Activated gamma-delta T cell (primary cell): ENCODE results near the gene RBL1.
"Not testable (repeated sequence)": the region's sequence is repeated elsewhere in the genome, so short reads cannot be mapped to it uniquely, and the experiment has no call there.

Source experiments
- DNase-seq: peaks from one replicate; lab custom pipeline; 2025; lab: John Stamatoyannopoulos, UW

The RBL1 gene

DNA sequence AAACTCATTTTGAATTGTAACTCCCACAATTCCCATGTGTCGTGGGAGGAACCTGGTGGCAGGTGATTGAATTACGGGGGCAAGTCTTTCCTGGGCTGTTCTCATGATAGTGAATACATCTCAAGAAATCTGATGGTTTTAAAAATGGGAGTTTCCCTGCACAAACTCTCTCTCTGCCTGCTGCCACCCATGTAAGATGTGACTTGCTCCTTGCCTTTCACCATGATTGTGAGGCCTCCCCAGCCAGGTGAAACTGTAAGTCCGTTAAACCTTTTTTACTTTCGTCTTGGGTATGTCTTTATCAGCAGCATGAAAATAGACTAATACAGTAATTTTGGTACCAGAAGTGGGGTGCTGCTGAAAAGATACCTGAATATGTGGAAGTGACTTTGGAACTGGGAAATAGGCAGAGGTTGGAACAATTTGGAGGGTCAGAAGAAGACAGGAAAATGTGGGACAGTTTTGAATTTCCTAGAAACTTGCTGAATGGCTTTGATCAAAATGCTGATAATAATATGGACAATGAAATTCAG, 102.9 kb downstream of the RBL1 start:
- DNase-seq: no peak

DNA sequence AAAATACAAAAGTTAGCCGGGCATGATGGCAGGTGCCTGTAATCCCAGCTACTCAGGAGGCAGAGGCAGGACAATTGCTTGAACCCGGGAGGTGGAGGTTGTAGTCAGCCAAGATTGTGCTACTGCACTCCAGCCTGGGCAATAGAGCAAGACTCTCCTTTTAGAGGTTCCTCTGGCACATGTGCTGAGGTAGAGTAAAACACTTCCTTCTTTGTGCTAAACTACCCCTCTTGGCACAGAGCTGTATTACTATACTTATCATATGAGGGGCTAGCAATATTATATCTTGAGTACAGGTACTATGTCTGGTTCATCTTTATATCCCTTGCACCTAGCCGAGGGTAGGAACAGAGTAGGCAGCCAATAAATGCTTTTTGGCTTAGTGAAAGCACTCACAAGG, 104.1 kb downstream of the RBL1 start:
- DNase-seq: no peak

DNA sequence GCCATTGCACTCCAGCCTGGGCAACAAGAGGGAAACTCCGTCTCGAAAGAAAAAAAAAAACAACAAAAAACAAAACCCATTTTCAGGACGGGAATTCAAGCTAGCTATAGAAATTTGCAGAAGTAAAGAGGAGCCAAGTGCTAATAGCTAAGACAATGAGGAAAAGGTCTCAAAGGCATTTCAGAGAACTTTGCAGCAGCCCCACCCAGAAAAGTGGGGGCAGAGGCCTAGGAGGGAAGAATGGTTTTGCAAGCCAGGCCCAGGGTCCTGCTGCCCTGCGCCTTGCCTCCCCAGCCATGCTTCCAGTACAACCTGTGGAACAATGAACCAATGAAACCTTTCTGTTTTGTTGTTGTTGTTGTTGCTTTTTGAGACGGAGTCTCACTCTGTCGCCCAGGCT, 106.0 kb downstream of the RBL1 start:
- DNase-seq: no peak

DNA sequence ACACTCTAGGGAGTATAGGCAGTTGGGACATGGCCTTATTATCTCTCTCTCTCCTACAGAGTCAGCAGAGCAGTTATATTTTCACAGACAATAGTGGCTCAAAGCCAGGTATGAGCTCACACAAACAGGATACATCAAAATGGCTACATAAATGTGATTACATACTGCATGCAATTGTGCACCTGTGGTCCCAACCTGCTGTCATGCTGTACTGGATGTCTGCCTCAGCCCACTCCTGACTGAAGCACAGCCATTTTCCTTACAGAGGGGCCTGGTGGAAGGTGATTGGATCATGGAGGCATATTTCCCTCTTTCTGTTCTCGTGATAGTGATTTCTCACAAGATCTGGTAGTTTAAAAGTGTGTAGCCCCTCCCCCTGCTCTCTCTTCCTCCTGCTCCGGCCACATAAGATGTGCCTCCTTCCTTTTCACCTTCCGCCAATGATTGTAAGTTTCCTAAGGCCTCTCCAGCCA, 107.3 kb downstream of the RBL1 start:
- DNase-seq: no peak

DNA sequence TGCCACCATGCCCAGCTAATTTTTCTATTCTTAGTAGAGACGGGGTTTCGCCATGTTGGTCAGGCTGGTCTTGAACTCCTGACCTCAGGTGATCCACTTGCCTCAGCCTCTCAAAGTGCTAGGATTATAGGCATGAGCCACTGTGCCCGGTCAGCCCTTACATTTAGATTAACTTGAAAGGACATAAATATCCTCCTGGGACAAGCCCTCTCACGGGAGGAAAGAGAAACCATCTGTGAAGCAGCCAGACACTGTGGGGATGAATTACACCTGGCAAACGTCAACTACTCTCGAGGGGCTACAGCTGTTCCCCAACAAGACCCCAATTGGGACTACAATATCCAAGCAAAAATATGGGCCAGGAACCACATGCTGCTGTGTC, 111.5 kb downstream of the RBL1 start:
- no peak for DNase-seq

DNA sequence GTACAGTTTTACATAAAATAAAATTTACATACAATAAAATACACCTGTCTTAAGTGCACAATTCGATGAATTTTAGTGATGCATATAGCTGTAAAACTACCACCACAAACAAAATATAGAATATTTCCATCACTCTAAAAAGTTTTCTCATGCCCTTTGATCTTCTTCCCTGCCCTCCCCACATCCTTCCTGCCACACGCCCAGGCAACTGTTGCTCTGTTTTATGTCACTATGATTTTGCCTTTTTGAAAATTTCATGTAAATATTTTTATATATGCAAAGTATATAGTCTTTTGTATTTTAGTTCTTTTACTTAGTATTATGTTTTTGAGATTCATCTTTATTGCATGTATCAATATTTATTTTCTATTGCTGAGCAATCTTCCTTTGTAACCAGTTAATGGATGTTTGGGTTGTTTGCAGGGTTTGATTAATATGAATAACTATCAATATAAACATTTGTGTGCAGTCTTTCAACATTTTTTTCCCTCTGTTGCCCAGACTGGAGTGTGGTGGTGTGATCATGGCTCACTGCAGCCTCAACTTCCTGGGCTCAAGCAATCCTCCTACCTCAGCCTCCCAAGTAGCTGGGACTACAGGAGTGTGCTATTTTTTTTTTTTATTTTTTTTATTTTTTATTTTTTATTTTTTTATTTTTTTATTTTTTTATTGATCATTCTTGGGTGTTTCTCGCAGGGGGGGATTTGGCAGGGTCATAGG, 120.5 kb downstream of the RBL1 start:
- no peak for DNase-seq

DNA sequence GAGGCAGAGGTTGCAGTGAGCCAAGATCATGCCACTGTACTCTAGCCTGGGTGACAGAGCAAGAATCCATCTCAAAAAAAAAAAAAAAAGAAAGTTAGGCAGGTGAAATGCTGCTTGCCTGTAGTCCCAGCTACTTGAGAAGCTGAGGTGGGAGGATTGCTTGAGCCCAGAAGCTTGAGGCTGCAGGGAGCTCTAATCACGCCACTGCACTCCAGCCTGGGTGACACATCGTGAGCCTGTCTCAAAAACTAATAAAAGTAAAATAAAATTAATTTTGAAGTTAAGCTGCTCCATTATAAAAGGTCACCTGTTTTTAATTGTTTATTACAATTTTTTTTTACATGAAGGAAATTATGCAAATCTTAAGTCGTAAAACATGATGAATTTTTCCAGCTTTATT, 121.1 kb downstream of the RBL1 start:
- no peak for DNase-seq

DNA sequence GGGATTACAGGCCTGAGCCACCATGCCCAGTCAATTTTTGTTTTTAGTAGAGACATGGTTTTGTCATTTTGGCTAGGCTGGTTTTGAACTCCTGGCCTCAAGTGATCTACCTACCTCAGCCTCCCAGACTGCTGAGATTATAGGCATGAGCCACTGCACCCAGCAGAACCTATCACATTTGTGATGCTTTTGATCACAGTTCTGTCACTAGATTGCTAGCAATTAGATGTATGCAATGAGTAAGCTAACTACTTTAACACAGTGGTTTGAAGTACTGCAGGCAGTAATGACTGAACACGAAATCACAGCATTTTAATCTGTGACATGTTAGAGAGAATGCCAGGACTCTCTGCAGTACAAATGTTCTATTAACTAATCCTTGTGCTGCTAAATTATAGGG, 124.7 kb downstream of the RBL1 start:
- DNase-seq: no peak

DNA sequence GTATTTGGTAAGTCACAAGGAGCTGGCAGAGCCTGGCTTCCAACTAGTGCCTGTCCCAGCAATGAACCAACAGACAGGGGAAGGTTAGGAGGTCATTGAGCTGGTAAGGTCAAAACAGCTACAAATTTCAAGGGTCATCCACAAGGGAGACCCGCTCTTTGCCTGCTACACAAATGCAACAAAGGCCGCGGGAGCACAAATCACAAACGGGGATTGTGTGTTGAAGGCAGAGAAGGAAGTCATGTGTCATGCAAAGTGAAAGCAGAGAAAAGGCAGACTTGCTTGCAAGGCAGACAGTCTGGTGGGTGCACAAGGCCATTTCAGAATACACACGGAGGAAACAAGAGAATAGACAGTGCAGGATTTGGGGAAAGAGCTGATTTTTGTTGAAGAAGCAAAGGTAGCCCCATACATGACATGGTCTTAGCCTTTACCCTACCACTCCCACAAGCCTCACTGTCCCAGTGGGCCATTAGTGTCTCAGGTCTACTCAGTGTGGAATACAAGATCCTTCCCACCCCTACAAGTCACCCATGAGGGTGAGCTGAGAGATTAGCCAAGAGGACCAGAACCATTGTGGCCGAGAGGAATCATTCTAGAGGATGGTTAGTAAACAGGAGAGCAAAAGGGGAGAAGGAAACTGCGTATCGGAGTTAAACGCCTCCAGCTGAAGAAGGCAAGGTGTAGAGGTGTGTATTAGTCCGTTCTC, 126.2 kb downstream of the RBL1 start:
- no peak for DNase-seq

DNA sequence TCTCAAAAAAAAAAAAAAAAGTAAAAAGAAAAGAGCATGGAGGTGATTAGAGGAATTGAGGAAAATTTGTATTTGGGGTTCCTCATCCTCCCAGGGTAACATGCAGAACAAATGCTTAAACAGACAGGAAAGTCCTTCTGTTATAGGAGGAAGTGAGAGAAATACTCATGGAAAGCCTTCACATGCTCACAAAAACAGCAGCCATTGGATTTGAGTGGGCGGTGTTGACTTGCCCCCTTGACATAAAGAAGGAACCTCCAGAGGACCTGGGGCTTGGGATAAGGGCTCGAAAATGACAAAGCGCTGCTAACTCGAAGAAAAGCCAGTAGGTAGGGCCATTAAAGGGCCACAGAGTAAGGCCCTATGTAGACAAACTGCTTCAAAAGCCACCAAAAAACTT, 126.7 kb downstream of the RBL1 start:
- DNase-seq: no peak

DNA sequence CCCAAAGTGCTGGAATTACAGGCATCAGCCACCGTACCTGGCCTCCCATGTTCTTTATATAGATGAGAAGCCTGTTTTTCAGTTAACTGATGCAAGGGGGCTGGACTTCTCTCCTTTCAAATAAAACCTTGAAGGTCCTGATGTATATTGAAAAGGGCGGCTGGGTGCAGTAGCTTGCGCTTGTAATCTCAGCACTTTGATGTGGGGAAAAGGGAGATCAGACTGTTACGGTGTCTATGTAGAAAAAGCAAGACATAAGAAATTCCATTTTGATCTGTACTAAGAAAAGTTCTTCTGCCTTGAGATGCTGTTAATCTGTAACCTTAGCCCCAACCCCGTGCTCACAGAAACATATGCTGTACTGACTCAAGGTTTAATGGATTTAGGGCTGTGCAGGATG, 128.2 kb downstream of the RBL1 start:
- no peak for DNase-seq

DNA sequence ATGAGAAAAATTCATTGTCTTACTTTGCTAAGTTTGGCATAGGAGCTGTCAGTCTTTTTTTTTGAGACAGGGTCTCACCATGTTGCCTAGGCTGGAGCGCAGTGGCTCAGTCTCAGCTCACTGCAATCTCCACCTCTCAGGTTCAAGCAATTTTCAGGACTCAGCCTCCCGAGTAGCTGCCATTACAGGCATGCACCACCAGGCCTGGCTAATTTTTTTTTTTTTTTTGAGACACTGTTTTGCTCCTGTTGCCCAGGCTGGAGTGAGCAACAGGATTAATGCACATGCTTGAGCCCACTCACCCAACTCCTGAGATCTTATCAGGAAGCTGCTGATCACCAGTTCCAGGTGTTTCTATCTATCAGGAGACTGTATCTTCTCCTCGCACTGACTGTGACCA, 128.8 kb downstream of the RBL1 start:
- DNase-seq: not testable (repeated sequence)

DNA sequence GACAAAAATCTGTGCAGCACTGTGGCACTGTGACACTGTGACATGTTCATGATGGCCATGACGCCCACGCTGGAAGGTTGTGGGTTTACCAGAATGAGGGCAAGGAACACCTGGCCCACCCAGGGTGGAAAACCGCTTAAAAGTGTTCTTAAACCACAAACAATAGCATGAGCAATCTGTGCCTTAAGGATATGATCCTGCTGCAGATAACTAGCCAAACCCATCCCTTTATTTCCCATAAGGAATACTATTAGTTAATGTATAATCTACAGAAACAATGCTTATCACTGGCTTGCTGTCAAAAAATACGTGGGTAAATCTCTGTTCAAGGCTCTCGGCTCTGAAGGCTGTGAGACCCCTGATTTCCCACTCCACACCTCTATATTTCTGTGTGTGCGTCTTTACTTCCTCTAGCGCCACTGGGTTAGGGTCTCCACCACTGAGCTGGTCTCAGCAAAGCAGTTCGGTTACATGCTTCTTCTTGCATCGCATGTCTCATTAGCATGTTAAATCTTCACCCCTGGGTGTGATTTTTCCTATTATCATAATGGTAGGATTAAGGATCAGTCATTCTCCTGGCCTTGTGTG, 133.3 kb downstream of the RBL1 start:
- DNase-seq: not testable (repeated sequence)

DNA sequence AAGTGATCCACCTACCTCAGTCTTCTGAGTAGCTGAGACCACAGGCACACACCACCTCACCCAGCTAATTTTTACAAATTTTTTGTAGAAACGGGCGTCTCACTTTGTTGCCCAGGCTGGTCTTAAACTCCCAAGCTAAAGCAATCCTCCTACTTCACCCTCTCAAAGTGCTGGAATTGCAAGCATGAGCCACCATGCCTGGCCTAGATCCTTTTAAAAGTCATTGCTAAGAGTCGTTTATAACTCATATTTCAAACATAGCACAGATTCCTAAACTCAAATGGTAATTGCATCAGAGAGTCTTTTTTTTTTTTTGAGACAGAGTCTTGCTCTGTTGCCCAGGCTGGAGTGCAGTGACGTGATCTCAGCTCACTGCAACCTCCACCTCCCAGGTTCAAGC, 136.6 kb downstream of the RBL1 start:
- no peak for DNase-seq

DNA sequence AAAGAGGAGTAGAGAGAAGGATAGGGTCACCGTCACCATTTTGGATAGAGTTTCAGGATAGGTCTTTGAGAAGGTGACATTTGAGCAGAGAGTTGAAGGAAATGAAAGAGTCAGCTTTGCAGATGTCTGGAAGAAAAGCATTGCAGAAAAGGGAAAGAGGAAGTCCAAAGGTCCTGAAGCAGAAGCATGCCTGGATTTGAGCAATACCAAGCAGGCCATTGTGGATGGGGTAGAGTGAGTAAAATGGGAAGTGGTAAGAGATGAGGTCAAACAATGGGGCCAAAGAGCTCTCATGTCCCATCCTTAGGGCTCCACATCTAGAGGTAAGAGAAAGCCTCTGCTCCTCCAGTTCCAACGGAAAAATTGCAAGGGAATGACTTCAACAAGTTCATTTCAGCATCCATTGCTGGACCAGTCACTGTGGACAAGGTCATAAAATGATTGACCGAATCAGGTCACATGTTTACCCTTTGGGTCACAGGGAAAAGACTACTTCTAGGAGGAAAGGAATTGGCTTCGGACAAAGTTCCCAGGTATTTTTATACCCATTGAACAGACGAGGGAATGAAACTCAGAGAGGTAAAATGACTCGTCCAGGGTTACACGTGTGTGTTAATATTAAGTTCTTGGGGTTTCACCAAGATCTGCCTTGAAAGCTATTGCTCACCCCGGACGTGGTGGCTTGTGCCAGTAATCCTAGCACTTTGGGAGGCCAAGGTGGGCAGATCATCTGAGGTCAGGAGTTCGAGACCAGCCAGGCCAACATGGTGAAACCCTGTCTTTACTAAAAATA, 137.7 kb downstream of the RBL1 start:
- DNase-seq: no peak

DNA sequence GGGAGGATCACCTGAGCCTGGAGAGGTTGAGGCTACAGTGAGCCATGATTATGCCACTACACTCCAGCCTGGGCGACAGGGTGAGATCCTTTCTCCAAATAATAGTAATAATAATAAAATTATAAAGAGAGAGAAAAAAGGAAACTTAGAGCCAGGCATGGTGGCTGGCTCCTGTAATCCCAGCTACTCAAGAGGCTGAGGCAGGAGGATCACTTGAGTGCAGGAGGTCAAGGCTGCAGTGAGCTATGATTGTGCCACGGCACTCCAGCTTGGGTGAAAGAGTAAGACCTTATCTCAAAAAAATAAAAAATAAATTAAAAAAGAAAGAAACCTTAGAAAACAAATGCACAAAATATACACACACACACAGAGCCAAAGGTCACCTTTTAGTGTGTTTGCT, 139.1 kb downstream of the RBL1 start:
- no peak for DNase-seq

DNA sequence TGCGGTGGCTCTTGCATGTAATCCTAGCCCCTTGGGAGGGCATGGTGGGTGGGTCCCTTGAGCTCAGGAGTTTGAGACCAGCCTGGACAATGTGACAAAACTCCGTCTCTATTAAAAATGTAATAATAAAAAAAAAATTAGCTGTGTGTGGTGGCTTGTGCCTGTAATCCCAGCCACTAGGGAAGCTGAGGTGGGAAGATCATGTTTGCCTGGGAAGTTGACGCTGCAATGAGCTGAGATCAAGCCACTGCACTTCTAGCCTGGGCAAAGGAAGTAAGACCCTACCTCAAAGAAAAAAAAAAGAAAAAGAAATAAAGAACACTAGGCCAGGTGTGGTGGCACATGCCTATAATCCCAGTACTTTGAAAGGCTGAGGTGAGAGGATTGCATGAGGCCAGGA, 139.8 kb downstream of the RBL1 start:
- DNase-seq: no peak

DNA sequence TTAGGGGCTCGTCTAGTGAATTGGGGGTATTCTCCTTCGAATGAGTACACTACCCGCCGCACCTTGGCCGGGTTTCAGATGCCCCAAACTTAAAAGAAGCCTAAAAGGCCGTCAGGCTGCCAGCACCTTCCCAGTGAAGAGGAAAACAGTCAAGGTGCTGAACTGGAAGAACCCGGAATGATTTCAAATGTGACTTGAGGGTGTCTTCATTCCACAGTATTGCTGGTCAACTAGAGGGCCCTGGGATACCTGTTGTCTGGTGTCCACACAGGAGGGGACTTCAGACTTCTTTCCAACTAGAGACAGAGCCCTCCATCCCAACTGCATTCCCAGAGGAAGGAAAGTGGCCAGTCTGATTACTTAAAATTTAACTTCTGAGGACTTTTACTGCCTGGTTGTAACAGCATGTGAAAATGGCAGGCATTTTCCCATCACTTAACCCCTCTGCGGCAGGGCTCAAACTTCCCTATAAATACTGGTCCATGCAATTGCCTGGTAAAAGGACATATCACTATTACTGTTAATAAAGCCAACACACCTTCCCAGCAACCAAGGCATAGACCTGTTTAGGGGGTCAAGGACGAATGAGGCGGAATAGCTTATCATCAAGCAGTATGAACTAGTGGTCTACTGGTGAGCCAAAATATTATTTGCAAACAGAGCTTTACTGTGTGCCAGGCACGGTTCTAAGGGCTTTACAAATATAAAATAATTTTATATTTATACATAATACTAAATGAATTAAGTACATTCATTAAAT, 143.6 kb downstream of the RBL1 start:
- DNase-seq: no peak

DNA sequence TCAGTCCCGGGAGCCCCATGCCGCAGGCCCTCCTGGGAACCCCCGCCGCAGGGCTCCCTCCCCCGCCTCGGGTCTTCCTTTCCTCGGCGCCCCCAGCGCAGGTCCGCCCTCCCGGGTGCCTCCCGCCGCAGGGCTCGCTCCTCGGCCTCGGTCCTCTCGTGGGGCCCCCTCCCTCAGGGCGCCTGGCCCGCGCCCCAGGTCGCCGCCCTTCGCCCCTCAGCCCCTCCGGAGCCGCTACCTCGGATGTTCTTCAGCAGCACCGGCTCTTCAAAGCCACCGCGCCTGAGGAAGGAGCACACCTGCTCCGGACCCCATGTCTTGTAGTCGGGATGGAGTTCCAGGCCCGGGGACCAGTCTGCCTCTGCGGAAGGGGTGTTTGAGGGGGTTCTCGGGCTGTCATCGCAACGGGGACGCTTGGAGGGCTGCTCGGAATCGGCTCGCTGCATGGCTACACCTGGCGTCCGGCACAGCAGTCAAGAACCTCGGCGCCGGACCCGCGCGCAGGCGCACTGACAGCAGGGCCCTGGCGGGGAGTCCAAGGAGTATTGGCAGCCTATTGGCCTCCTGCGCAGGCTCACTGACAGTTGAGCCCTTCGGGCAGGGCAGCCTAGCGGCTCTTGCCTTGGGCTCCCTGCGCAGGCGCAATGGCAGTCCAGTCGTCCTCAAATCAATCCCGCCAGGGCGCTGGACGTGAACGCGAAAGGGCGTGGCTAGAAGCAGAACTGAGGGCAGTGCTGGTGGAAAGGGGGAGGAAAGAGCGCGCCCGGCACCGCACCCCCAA, 144.4 kb downstream of the RBL1 start, which contains the start of gene SAMHD1:
Gene SAMHD1, minus strand, starts transcription at position 511 of the 781 bp plus-strand sequence. Its CDS starts 65 bp downstream, at position 446.
- DNase-seq: peak; percentile 78

DNA sequence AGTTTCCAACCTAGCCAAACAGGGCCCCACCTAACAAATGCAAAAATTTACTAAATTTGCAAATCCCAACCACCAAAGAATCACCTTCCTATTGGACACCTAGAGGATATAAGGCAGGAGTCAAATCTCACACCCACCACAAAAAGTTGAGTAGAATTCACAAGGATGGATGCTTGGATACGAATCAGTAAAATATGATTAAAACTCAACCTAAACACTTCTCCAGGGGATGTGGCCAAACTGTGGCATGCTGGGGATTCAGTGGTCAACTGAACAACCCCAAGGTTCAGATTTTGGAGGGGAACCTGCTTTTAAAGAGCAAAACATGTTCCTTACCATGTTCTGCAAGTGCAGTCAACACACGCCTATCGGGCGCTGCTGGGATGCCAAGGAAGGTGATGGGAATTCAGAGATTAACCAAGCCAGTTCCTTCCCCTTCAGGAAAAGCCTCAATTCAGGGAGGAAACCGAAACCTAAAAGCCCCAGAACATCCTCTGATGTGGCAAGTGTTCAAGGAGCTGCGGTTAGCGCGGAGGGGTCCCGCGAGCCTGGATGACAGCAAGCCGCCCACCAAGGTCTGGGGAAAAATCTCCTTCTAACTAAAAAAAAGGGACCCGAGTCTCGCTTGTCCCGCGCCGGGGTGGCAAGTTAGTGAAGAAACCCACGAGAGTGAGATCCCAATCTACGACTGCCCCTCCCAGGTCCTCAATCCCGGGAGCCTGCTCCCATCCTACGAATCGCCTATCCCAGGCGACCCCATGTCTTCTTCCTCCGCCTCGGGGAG, 145.2 kb downstream of the RBL1 start:
- peak; percentile 32 for DNase-seq
